Left colon (tissue), 2 donors: ENCODE results near the gene MUSK. TPM values are rescaled to one million over a fixed set of nuclear protein-coding genes. Genes with fewer than 3 reads are reported as not detected.

ENCODE experiments used
- ATAC-seq: fragments of 200-7000 bp; cut with Tn5 transposase; one replicate; pipeline ENCODE4 v1.9.1; 2020; ENCODE audit warnings: mild to moderate bottlenecking, moderate library complexity
- DNase-seq, 2 donors: peaks; one replicate each; pipeline ENCODE4 v3.0.0-alpha.2; 2020
- intact Hi-C, 2 donors: fragments of 100-400 bp; cut with DNase I in 1 of 2; cut with micrococcal nuclease in 1 of 2; formaldehyde crosslinking; loops; one replicate each; pipeline versions ENCODE4 v1.11.2 to v1.14.0; 2022; cut with DNase I, micrococcal nuclease
- long read RNA-seq: library from polyadenylated mRNA; unstranded; transcript quantifications from one replicate; pipeline ENCODE4 v2.0.0, GENCODE V29; 2021
- total RNA-seq, 2 donors: library from RNA; stranded (reverse); fragmentation: NEBNext Ultra II Directional; extraction: Animal tissue kit (Norgen Biotek cat#: 25700); gene quantifications; one replicate each; pipeline ENCODE4 v1.2.1, GENCODE V29; 2021
- donor health status: DM: no; HTN: no; CAD: no.
- donor health status: DM: yes; HTN: yes; CAD: no.

Gene MUSK
- total RNA-seq: 1 to 10 TPM; 2.4 to 3.5 TPM
- long read RNA-seq, partial matches to known transcripts: 1 of 4 reads
- long read RNA-seq, other reads (novel, unspliced or antisense): 3 of 4 reads

DNA sequence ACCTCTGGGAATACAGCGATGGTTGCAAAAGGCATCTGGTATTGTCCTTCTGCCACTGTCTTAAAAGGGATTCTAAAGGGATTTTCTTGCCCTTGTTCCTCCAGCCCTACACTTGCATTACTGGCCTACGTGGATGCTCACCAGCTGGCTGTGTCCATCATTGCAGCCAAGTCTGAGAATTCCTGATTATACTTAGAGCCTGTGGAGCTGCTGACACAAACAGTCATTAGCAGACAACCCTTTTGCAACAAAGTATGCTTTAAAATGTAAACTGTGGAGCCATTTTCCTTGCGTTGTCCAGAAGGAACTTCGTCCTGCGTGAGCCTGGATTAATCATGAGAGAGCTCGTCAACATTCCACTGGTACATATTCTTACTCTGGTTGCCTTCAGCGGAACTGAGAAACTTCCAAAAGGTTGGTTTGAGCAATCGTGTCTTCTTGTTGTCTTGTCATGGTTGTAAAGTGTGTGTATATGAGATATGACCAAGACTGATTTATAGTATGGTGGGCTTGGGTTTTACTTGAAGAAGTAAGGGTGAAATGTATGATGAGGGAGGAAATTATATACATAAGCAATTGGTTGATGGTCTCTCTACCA is at the start of gene MUSK:
MUSK (plus strand) TSS at position 222 of the 598 bp plus-strand sequence; CDS start at position 336, 114 bp downstream.
- DNase-seq (no peak), ATAC-seq (no peak)
- intact Hi-C loops: no loop called here

DNA sequence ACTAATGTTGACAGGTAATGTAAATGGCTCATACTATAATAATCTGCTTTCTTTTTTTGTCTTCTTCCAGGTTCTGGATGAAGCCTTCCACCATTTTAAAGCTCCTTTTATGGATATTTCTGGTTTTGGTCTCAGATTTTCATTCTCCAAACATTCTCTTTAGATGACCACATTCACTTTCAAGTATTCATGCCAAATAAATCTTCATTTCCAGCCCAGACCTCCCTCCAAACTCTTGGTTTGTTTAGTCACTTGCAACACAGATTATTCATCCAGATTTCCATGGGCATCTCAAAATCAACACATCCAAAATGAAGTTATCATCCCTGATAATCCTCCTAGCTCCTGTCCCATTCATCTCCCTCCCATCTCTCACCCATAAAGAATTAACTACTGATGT is 48.8 kb upstream of the MUSK start:
- ATAC-seq (no peak), DNase-seq (no peak)
- intact Hi-C loops: no loop called here

DNA sequence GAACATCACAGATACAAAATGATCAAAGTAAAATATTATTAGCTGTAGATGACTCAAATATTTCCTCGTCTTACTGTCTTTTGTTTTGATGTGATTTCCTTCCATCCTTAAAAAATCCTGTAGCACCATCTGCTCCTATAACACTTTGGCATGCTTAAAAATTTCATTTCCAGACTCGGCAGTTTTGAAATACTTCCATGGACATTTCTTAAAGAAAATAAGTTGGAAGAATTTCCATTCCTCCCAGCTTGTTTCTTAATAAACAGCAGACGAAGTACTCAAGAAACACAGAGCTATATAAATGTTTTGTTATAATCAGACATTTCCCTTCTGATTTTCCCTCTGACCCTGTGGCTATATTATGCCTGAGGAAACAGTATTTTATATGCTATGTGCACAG is 47.9 kb upstream of the MUSK start:
- DNase-seq (no peak), ATAC-seq (no peak)
- intact Hi-C loops: no loop called here

DNA sequence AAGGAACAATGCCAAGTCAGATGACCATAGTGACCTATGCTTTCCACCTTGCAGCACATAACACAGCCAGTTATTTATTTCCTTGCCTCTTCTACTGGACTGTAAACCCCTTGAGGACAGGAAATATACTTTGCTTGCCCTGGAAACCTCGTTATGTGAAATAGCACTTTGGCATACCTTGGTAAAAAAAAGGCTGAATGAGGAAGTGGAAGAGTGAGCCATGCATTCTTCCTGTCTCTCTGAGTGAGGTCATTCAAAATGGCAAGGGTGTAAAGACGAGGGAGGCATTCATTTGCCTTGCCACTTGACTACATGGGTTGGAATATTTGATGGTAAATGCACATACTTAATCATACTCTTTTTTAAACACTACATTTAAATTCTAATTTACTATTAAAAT is 46.2 kb upstream of the MUSK start:
- DNase-seq (no peak), ATAC-seq (no peak)
- intact Hi-C loops: no loop called here

DNA sequence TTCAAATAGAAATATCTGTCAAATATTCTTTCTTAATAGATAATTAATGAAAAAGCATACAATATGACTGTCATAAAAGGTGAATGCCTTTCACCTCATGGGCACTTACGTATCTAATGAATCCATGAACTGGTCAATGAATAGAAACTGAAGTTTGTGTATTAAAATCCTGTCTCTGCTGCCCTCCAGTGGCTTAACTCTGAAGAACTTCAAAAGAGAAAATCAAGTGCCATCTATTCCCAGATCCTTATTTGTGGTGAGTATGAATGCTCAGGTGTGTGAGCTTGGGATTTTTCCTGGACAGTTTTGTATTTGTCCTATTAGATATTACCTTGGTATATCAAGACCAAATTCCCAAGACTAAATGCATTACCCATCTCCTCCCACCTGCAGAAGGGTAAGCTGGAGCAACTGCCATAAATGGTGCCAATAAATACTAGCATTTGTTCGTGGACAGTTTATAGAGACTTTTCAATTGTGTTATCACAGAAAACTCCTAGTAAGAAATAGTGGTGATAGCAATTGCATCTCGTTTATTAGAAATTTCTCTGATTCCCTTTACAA is 45.0 kb upstream of the MUSK start:
- peak in 1 of 2 donors; percentile 41 for DNase-seq
- intact Hi-C loops: no loop called here
- peak; percentile 61 for ATAC-seq

DNA sequence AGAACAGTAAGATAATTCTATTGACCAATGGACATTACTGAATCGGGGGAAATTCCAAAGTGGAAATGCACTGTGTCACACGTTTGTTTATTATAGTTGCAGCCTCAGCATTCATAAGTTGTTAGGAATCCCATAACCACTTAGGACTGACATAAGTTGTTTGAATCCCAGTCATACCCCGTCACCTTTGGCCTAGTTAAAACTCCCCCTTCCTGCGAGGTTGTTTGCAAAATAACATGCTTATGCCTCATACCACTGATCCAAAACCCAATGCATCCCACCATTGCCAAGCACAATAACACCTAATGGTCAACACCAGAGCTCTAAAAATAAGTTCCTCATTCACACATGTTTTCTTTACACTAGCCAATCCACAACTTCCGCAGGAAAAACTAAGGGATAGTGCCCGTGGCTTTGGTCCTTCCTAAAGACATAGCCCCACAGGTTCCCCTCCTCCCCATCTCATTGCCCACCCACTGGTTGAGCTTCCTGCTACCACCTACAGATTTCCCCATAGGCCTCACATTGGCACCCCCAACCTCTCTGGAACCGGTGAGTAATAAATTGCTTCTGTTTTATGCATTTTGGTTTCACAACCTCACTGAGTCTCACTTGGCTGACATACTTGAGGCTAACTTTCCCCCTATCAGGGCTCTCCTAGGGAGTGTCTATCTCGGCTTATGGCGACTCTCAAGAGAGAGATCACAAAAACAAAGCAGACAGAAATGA is 42.3 kb upstream of the MUSK start:
- ATAC-seq (no peak), DNase-seq (no peak)
- intact Hi-C loops: no loop called here

DNA sequence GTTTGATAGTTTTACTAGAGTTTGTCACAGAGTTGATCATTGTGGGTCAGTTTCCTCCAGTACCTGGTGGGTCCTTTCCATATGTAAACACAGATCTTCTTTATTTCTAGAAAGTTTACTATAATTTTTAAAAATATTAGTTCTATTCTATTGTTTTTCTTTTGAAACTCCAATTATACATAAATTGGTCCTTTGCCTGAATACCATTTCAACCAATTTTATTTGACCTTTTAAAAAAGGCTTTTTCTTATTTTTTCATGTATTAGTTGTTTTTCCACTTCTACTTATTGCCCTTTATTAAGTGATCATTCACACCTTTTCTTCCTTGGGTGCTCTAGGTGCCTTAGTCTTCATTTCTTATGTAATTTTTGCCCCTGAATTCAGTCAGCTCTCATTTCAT is 33.0 kb upstream of the MUSK start:
- ATAC-seq (no peak), DNase-seq (no peak)
- intact Hi-C loops: loop anchor here in 1 of 2 donors (5.0 kb wide), 1 partner anchor 662 kb away; no protein-coding TSS in a partner anchor

DNA sequence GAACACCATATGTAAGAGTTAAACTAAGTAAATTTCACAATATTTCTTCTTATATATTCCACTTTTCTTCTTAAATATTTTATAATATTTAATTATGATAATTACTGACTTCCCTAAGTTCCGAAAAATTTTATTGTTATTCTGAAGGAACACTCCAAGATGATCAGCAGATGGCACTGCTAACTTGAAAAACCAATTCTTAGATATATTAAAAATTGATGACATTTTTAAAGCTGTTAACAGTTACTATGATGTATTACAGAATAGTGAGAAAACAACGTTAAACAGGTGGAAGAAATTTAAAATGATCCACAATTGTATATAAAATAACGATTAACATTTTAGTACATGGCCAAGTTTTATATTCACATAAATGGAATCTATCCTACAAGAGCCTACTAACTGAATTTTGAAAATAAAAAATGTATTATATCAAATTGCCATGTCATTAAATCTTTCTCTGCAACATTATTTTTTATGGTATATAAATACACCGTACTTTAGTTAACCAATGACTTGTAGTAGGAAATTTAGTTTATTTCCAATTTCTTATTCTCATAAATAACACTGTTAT is 30.1 kb upstream of the MUSK start:
- no peak for DNase-seq
- no peak for ATAC-seq
- intact Hi-C loops: loop anchor here in 1 of 2 donors (5.0 kb wide), 1 partner anchor 659 kb away; no protein-coding TSS in a partner anchor

DNA sequence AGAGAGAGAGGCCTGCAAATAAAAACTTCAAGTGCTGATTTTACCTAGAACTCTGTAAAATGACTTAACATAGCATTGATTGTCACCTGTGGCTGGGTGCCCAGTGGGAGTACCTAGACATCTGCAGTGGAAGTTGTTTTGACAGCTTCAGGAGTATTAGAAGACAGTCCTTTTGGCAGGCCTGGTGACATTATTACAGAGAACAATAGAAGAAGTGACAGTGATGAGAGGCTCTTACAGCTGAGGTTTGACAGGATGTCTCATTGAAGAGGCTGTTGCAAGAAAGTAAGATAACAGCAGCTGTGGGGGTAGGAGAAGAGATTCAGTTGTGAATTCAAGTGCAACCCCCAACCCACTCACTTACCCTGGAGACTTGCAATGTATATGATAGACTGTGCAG is 27.9 kb upstream of the MUSK start:
- no peak for DNase-seq
- intact Hi-C loops: no loop called here
- no peak for ATAC-seq

DNA sequence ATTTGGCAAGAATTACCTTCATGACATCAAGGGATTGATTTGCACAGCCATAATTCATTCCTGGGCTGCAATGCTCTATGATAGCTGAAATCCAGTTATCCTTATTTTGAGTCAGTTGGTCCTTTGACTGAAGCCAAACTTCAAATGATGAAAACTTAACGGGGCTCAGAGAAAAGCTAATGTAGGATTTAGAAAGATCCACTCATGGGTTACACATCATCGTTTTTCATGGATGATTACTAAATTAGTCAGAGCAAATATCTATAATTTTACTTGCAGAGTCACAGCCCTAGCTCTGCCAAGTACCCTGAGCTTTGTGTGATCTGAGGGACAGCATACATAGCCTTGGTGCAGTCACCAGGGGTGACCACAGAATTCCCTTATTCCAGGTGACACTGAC is 27.3 kb upstream of the MUSK start:
- intact Hi-C loops: no loop called here
- ATAC-seq (no peak), DNase-seq (no peak)

DNA sequence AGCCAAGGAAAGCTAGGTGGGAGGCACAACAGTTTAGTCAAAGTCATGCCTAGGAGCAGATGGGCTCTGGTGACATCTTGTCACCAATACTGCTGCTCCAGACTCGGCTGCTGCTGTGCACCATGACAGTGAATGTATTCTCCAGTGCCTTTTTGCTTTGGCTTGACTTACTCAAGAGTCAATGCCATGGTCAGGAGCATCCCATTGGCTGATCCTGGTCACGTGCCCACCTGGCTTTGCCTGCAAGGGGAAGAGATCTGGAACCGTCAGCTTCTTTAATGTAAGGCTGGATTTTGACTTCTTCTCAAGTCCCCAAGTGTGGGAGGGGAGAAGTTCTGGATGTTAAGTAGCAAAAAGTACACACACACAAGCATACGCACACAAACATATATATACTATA is 19.9 kb upstream of the MUSK start:
- intact Hi-C loops: no loop called here
- DNase-seq: no peak
- ATAC-seq: no peak

DNA sequence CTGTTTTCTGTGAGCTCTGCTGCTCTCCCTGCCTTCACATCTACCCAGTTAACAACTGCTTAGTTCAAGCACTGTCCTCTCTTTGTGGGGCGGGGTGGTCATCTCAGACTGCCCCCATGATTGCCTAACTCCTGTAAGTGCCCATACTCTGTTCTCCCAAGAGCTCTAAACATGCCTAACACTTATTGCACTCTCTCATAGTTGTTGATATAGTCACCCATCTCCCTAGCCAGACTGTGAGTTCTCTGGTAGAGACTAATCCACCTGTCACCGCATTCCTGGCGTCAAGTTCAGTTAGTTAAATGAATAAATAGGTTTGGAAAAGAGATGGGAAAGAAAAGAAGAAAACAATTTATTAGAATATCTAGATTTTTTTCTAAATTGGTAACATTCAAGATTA is 18.3 kb upstream of the MUSK start:
- DNase-seq: no peak
- ATAC-seq: no peak
- intact Hi-C loops: no loop called here

DNA sequence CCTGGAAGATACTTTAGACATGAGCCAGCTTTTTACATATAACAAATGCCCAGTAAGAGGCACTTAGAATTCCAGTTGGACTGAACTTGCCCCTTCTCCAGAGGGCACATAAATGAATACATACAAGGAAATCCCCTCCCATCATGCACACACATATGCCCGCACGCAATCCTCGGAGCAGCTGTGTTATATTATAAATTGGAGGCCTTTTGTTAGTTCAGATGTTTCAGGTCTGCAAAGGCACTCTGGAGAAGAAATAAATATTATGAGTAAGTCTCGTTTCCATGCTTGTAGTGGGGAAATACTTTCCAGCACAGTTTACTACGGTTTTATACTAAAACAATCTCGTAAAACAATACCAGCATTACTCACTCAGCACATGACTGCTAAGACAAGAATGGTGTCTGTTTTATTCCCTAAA is 17.6 kb upstream of the MUSK start:
- intact Hi-C loops: no loop called here
- ATAC-seq (no peak), DNase-seq (no peak)

DNA sequence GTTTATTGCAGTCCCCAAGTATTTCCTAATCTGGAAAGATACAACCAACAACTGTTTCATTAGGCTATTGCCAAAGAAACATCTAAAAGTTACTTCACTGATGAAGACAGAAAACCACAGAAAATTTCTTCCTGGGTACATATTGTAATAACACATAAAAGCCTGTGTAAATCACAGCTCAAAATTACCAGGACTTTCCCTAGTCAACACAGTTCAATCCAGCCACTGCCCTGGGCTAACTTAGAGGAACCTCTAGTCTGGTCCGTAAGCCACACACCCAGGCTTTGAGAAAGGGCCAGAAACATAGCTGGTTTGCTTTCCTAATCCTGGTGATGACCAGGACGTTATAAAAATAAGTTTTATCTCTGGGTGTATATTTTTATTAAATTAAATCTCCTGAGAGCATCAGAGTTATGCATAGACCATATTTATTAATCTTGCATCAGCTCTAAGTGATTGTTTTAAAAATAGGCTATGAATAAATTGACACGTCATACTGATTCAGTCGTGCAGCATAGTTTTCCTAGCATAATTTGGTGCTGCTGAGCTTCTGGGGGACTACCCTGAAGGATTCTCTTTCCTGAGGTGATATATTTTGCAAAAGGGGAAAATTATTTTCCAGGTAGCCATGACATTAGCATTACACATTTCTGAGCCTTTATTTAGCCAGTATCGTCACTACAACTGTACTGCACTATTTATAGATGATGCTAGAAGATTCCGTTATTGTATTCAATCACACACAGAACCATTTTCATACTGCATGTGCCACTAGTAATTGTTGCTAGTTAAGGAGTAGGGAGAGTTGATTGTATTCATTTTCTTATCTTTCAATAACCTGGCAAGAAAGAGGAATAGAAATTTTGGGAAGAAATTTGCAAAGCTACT is 12.6 kb upstream of the MUSK start:
- intact Hi-C loops: no loop called here
- ATAC-seq (no peak), DNase-seq (no peak)

DNA sequence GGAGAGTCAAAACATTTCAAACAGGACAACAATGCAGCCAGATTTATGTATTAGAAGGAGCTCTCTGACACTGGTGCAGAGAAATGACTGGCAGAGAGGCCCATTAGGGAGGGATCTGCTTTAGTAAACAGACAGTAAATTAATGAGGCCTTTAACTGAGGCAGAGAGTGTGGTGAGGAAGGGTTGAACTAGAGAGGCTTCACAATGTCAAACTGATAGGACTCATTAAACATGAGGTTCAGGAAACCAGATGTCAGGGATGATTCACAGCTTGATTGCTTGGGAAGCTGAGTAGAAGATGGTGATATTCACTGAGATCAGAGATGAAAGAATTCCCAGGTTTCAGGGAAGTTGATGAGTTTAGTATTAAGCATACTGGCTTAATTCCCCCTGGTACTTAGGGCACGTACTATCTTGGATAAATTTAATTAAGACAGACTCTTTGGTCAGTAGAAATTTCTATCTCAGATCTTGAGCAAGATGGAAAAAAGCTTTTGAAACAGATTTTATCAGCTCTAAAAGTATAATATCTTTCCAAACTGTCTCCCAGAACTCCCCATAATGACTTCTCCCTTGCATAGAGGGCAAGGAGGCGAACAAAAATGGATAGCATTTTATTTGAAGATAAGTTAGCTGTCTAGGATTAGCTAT is 8.6 kb upstream of the MUSK start:
- ATAC-seq (no peak), DNase-seq (no peak)
- intact Hi-C loops: no loop called here

DNA sequence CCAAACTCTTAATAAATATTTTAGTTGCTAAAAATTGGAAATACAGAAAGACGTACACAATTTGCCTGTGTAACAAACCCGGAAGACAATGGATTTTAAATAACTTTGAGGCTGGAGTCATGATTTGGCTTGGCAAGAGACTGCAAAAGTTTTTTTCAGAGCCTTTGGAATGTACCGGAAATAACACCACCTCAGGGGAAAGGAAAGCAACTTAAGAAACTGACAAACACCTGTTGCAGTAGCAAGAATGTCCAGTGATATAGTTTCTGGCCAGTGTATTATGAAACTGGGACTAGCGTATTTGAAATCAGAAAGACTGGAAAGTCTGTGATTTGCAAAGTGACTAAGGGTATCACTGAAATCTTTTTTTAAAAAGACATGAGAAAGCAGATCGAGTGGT is 842 bp downstream of the MUSK start:
- ATAC-seq: no peak
- intact Hi-C loops: no loop called here
- DNase-seq: no peak

DNA sequence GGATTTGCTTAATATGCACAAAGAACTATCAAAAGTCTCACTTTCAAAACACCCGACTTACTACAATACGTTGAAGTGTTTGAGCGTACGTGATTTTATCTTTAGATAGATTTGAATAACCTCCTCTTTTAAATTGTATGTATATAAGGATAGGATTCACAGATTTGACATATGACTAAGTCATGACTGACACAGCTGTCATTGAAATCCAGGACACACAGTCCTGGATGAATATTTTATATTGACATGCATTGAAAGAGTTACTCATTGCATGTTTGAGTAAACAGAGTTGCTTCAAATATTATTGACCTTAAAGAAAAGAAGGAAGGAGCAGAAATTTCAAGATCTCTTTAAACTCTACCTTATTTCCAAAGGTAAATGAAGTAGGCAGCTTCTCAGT is 3.3 kb downstream of the MUSK start:
- intact Hi-C loops: no loop called here
- no peak for ATAC-seq
- DNase-seq: no peak

DNA sequence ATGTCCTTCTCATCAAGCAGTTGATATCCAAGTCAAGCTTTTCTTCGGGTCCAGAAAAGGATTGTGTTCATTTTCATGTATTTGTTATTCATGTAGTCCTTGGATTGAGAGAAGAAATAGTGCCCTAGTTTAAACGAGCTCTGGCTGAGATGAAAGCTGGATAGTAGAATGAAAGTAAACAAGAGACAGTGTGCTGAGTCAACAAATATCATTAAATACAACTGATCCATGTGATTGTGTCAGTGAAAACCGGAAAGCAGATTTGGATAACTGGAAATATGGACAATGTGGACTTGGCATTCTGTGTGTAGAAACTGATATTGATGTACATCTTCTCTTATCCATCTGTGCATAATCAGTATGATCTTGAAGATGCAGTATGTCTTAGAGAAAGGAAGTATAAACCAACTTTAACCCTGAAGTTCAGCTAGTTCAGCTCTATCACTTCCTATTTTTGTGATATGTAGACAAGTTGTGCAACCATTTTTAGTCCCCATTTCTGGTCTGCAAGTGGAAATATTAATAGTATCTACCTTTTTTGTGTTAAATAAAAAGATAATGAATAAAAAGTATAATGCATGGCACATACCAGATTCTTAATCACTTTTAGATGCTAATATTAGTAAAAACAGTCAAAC is 4.4 kb downstream of the MUSK start:
- intact Hi-C loops: no loop called here
- no peak for DNase-seq
- no peak for ATAC-seq
